ENCODE results near the gene ABCA12. TPM values are rescaled to one million over a fixed set of nuclear protein-coding genes. Genes with fewer than 3 reads are reported as not detected.

The ABCA12 gene
- total and polyA plus RNA-seq, 7 experiments from 2014 or later = not detected

GRCh38 chr2:214896274-214896673, 242.2 kb downstream of the ABCA12 start:
- no peak overlapping the region for H3K27ac Mint-ChIP-seq
- no peak overlapping the region for H3K4me3 ChIP-seq (ENCODE audit: low read length)
- no peaks in the 10 kb centered on the region for H3K36me3 ChIP-seq (ENCODE audit: control insufficient read depth in 2 of 3, insufficient read depth in 3 of 3, low read length in 3 of 3)
- no peaks in the 10 kb centered on the region for H3K27me3 ChIP-seq (ENCODE audit: control insufficient read depth in 2 of 2, insufficient read depth in 2 of 2, low read length in 2 of 2)
- DNase-seq (no peak), ATAC-seq (no peak)
- no peaks in the 10 kb centered on the region for H3K36me3 Mint-ChIP-seq
- no peak overlapping the region for H3K27ac ChIP-seq (ENCODE audit: low read depth, low read length)
- H3K27me3 Mint-ChIP-seq = peaks cover 0 to 9% (median 6%) of the 10 kb centered on the region in 5 donors
- H3K4me3 Mint-ChIP-seq = no peak overlapping the region
- POLR2A ChIA-PET = no interaction called here
- H3K4me1 Mint-ChIP-seq = no peaks in the 10 kb centered on the region
- CTCF ChIA-PET = no interaction called here
- intact Hi-C loops (cut with micrococcal nuclease) = no loop called here
- H3K9me3 Mint-ChIP-seq = no peaks in the 10 kb centered on the region
- no peaks in the 10 kb centered on the region for H3K9me3 ChIP-seq (ENCODE audit: control insufficient read depth in 2 of 3, low read length in 3 of 3)
- no peaks in the 10 kb centered on the region for H3K4me1 ChIP-seq (ENCODE audit: control insufficient read depth in 2 of 2, insufficient read depth in 2 of 2, low read length in 2 of 2)

GRCh38 chr2:214895469-214895868, 243.0 kb downstream of the ABCA12 start:
- Mint-ChIP-seq H3K9me3 (no peaks in the 10 kb centered on the region), H3K36me3 (no peaks in the 10 kb centered on the region), H3K27me3 (peaks cover 0 to 11% (median 8%) of the 10 kb centered on the region in 5 donors), H3K4me3 (no peak overlapping the region), H3K4me1 (no peaks in the 10 kb centered on the region), H3K27ac (no peak overlapping the region)
- Histone ChIP-seq H3K27ac (ENCODE audit: low read depth, low read length) (no peak overlapping the region), H3K9me3 (ENCODE audit: control insufficient read depth in 2 of 3, low read length in 3 of 3) (no peaks in the 10 kb centered on the region), H3K4me1 (ENCODE audit: control insufficient read depth in 2 of 2, insufficient read depth in 2 of 2, low read length in 2 of 2) (no peaks in the 10 kb centered on the region), H3K36me3 (ENCODE audit: control insufficient read depth in 2 of 3, insufficient read depth in 3 of 3, low read length in 3 of 3) (no peaks in the 10 kb centered on the region), H3K4me3 (ENCODE audit: low read length) (no peak overlapping the region), H3K27me3 (ENCODE audit: control insufficient read depth in 2 of 2, insufficient read depth in 2 of 2, low read length in 2 of 2) (no peaks in the 10 kb centered on the region)
- ATAC-seq (no peak), DNase-seq (no peak)
- intact Hi-C loops (cut with micrococcal nuclease) = no loop called here
- ChIA-PET POLR2A (no interaction called here), CTCF (no interaction called here)

GRCh38 chr2:214889301-214889700, 249.1 kb downstream of the ABCA12 start:
- no peak overlapping the region for H3K27ac ChIP-seq (ENCODE audit: low read depth, low read length)
- H3K4me3 Mint-ChIP-seq = no peak overlapping the region
- no peak overlapping the region for H3K27ac Mint-ChIP-seq
- ChIA-PET POLR2A (no interaction called here), CTCF (no interaction called here)
- no peaks in the 10 kb centered on the region for H3K9me3 Mint-ChIP-seq
- peaks cover 0 to 13% (median 11%) of the 10 kb centered on the region in 5 donors for H3K27me3 Mint-ChIP-seq
- H3K4me1 ChIP-seq (ENCODE audit: control insufficient read depth in 2 of 2, insufficient read depth in 2 of 2, low read length in 2 of 2) = no peaks in the 10 kb centered on the region
- no peaks in the 10 kb centered on the region for H3K36me3 Mint-ChIP-seq
- ATAC-seq (no peak), DNase-seq (no peak)
- no peaks in the 10 kb centered on the region for H3K27me3 ChIP-seq (ENCODE audit: control insufficient read depth in 2 of 2, insufficient read depth in 2 of 2, low read length in 2 of 2)
- no peaks in the 10 kb centered on the region for H3K4me1 Mint-ChIP-seq
- intact Hi-C loops (cut with micrococcal nuclease) = no loop called here
- H3K4me3 ChIP-seq (ENCODE audit: low read length) = no peak overlapping the region
- no peaks in the 10 kb centered on the region for H3K36me3 ChIP-seq (ENCODE audit: control insufficient read depth in 2 of 3, insufficient read depth in 3 of 3, low read length in 3 of 3)
- H3K9me3 ChIP-seq (ENCODE audit: control insufficient read depth in 2 of 3, low read length in 3 of 3) = no peaks in the 10 kb centered on the region

GRCh38 chr2:214881647-214882202, 256.7 kb downstream of the ABCA12 start:
- ChIA-PET CTCF (no interaction called here), POLR2A (no interaction called here)
- H3K27me3 ChIP-seq (ENCODE audit: control insufficient read depth in 2 of 2, insufficient read depth in 2 of 2, low read length in 2 of 2) = no peaks in the 10 kb centered on the region
- H3K36me3 ChIP-seq (ENCODE audit: control insufficient read depth in 2 of 3, insufficient read depth in 3 of 3, low read length in 3 of 3) = no peaks in the 10 kb centered on the region
- DNase-seq (no peak), ATAC-seq (no peak)
- no peaks in the 10 kb centered on the region for H3K4me1 ChIP-seq (ENCODE audit: control insufficient read depth in 2 of 2, insufficient read depth in 2 of 2, low read length in 2 of 2)
- Mint-ChIP-seq H3K27ac (no peak overlapping the region), H3K27me3 (peaks cover 0 to 16% (median 13%) of the 10 kb centered on the region in 5 donors), H3K4me3 (no peak overlapping the region), H3K9me3 (no peaks in the 10 kb centered on the region), H3K36me3 (no peaks in the 10 kb centered on the region), H3K4me1 (no peaks in the 10 kb centered on the region)
- no peak overlapping the region for H3K27ac ChIP-seq (ENCODE audit: low read depth, low read length)
- intact Hi-C loops (cut with micrococcal nuclease) = no loop called here
- no peaks in the 10 kb centered on the region for H3K9me3 ChIP-seq (ENCODE audit: control insufficient read depth in 2 of 3, low read length in 3 of 3)
- no peak overlapping the region for H3K4me3 ChIP-seq (ENCODE audit: low read length)

Other genes starting within 250 kb of the ABCA12 start
- 100 to 1,000 TPM in 1 of 5 experiments, 10 to 100 TPM in 4; 62.1 to 170 (median 83.2) TPM for gene ATIC, start 173.4 kb upstream of the ABCA12 start, total RNA-seq
- gene ATIC, start 173.4 kb upstream of the ABCA12 start, polyA plus RNA-seq = 100 to 1,000 TPM; 170 to 205 TPM

Data from naive thymus-derived CD4-positive, alpha-beta T cell (primary cell).